Breast epithelium (tissue), 3 donors: Measurements from ENCODE around the gene PPM1D.

Source experiments
- POLR2A ChIP-seq: fragments of 450-650 bp; IDR thresholded peaks from one replicate; pipeline ENCODE4 v1.6.1; 2016; ENCODE audit warnings: antibody characterized with exemption, mild to moderate bottlenecking, moderate library complexity
- TF ChIP-seq, protein P1 (sequence below), 3 donors: fragments of 450-650 bp; IDR thresholded peaks; one replicate each; pipeline ENCODE4 v1.5.1; 2016 to 2017; ENCODE audit warnings: antibody characterized with exemption in 3 of 3, mild to moderate bottlenecking in 3 of 3, moderate library complexity in 3 of 3

DNA sequence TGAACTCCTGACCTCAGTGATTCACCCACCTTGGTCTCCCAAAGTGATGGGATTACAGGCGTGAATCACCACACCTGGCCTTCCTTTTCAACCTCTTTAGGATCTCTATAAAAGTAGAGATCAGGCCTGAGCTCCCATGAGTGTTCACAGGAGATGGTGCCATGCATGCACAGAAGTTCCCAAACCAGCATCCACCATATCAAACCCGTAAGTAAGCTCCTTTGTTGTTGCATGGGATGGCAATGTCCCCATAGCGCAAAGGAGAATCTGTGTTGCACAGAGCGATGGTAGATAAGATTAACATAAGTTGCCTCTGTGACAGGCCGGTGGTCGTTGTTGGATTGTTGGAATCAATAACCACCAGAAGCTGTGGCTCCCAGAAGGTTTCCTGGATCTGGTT, 34.8 kb upstream of the PPM1D start:
- TF ChIP-seq, protein P1, sequence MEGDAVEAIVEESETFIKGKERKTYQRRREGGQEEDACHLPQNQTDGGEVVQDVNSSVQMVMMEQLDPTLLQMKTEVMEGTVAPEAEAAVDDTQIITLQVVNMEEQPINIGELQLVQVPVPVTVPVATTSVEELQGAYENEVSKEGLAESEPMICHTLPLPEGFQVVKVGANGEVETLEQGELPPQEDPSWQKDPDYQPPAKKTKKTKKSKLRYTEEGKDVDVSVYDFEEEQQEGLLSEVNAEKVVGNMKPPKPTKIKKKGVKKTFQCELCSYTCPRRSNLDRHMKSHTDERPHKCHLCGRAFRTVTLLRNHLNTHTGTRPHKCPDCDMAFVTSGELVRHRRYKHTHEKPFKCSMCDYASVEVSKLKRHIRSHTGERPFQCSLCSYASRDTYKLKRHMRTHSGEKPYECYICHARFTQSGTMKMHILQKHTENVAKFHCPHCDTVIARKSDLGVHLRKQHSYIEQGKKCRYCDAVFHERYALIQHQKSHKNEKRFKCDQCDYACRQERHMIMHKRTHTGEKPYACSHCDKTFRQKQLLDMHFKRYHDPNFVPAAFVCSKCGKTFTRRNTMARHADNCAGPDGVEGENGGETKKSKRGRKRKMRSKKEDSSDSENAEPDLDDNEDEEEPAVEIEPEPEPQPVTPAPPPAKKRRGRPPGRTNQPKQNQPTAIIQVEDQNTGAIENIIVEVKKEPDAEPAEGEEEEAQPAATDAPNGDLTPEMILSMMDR (IDR thresholded peaks at IDR 0.05): no peak
- no peak for TF ChIP-seq POLR2A
